ENCODE measurements around the gene FNIP2.

The FNIP2 gene

DNA sequence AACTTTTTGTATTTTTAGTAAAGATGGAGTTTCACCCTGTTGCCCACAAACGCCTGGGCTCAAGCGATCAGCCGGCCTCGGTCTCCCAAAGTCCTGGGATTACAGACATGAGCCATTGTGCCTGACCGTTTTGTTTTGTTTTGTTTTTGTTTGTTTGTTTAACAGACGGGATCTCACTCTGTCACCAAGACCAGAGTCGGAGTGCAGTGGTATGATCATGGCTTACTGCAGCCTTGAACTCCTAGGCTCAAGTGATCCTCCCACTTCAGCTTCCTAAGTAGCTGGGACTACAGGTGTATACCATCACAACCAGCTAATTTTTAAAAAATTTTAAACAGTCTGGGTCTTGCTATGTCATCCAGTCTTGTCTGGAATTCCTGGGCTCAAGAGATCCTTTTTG, 53.5 kb downstream of the FNIP2 start:
- H3K27ac ChIP-seq, result no peak overlapping the region
- TF ChIP-seq, protein P1, sequence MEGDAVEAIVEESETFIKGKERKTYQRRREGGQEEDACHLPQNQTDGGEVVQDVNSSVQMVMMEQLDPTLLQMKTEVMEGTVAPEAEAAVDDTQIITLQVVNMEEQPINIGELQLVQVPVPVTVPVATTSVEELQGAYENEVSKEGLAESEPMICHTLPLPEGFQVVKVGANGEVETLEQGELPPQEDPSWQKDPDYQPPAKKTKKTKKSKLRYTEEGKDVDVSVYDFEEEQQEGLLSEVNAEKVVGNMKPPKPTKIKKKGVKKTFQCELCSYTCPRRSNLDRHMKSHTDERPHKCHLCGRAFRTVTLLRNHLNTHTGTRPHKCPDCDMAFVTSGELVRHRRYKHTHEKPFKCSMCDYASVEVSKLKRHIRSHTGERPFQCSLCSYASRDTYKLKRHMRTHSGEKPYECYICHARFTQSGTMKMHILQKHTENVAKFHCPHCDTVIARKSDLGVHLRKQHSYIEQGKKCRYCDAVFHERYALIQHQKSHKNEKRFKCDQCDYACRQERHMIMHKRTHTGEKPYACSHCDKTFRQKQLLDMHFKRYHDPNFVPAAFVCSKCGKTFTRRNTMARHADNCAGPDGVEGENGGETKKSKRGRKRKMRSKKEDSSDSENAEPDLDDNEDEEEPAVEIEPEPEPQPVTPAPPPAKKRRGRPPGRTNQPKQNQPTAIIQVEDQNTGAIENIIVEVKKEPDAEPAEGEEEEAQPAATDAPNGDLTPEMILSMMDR (IDR thresholded peaks at IDR 0.05), result no peak
- TF ChIP-seq ZFX (IDR thresholded peaks at IDR 0.05; ENCODE audit: borderline replicate concordance), result no peak

DNA sequence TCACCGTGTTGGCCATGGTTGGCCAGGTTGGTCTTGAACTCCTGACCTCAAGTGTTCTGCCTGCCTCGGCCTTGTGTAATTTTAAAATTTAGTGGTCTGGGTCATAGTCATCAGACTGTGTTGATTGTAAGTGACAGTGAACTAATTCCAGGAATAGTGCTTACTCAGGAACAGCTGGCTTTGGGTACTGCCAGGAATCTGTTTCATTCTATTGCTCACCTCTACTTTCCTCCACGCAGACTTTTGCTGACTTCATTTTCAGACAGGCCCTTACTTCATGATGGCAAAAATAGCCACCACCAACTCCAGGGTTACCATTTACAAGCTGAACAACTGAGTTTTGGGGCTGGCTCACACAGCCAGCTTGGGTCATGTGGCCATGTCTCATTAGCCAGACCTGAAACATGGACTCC, 54.6 kb downstream of the FNIP2 start:
- TF ChIP-seq, protein P1 (IDR thresholded peaks at IDR 0.05), result no peak
- no peak for TF ChIP-seq ZFX (IDR thresholded peaks at IDR 0.05; ENCODE audit: borderline replicate concordance)
- no peak overlapping the region; the same call in 1 of the 2 replicates for H3K27ac ChIP-seq

DNA sequence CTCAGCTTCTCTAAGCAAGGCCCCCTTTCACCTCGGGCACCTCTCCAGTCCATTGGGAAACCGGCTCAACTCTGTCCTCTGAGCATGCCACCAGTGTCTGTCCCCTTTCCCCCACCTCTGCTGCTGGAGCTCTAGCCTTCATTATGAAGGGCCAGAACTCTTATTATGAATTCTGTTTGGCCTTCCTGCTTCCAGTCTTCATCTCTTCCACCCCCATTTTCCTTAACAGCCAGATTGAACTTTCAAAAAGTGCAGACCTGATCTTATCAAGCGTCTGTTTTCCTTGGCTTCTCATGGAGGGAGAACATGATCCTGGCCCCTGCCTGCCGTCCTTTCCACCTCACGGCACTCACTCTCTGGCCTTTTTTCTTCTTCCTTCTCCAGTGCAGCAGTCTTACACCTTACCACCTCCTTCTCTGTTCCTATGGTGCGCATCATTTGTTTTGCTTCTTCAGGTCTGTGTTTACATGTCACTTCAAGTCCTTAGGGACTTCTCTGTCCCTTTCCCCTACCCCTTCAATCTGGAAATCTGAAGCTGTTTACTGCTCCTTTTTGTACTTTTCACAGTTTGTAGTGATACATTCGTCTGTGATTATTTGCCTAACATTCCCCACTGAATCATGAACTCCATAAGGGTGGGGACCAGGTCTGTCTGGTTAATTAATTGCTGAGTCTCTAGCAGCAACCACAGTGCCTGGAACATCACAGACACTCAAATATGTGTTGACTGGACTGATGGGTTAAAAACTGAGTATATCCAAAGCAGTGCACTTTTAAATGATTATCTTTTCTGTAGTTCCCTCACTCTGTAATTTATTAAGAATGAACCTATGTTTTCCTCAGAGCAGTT, 55.8 kb downstream of the FNIP2 start:
- no peak for TF ChIP-seq ZFX (IDR thresholded peaks at IDR 0.05; ENCODE audit: borderline replicate concordance)
- TF ChIP-seq, protein P1 (IDR thresholded peaks at IDR 0.05), result no peak
- peak overlapping the region; percentile 88 for H3K27ac ChIP-seq

DNA sequence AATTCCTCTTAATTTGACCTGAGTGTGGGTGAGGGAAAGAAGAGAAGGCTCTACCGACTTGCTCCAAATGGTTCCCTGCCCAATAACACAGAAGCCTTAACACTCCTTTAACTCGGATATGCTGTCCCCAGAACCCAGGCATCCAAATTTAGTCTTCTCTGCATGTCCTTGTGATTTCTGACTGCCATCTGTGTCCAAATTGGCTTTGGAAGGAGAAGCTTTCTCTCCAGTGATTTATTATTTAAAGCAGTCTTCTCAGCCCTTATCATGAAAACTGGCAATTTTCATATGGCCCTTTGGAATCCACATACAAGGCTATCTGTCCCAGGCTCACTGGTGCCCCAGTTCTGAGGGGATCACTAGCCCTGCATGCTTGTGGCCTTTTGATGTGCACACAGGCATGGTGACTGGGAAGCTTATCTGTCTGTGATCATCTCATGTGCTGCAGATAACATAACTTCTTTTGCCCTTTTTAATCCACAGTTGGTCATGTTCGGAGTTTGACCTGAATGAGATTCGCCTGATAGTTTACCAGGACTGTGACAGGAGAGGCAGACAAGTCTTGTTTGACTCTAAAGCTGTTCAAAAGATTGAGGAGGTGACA, 56.7 kb downstream of the FNIP2 start:
- H3K27ac ChIP-seq, result peak overlapping the region; percentile 88

DNA sequence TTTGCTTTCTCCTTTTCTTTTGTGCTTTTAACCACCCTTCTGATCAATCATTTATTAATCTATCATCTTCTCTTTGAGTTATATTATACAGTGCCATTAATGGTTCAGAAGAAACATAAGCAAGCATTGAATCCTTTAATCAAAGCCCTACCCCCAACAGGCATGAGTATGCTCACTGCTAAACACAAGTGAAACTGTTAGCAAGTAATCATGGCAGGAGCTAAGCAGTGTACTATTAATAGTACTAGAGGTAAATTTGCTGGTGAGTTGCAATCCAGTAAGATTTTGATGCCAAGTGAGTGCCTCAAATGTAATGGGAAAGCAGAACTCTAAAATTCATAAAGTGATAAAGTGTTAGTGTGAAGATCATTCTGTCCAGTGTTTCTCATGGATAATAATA, 57.2 kb downstream of the FNIP2 start:
- no peak for TF ChIP-seq ZFX (IDR thresholded peaks at IDR 0.05; ENCODE audit: borderline replicate concordance)
- H3K27ac ChIP-seq, result peak overlapping the region; percentile 88

More for the DNA sequence above, 56.7 kb downstream of the FNIP2 start:
- TF ChIP-seq, protein P1 (IDR thresholded peaks at IDR 0.05), result no peak
- no peak for TF ChIP-seq ZFX (IDR thresholded peaks at IDR 0.05; ENCODE audit: borderline replicate concordance)

DNA sequence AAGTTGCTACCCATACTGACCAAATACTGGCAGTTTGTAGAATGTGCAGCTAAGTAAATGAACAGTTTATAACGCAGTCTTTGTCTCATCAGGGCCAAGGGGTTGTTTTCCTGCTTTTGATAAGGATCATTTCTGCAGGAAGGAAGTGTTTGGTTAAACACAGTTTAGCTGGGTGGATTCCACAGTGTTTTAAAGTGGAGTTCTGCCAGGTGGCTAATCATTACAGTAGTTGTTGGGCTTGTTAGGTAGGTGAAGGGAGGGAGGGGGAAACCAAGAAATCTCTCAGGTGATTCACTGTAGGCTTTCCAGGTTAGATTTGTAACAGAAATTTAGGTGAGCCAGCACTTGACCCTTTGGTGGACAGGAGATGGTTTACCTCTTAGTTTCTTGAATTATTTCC, 58.1 kb downstream of the FNIP2 start:
- TF ChIP-seq, protein P1 (IDR thresholded peaks at IDR 0.05), result no peak
- no peak for TF ChIP-seq ZFX (IDR thresholded peaks at IDR 0.05; ENCODE audit: borderline replicate concordance)
- peak overlapping the region; percentile 88 for H3K27ac ChIP-seq

DNA sequence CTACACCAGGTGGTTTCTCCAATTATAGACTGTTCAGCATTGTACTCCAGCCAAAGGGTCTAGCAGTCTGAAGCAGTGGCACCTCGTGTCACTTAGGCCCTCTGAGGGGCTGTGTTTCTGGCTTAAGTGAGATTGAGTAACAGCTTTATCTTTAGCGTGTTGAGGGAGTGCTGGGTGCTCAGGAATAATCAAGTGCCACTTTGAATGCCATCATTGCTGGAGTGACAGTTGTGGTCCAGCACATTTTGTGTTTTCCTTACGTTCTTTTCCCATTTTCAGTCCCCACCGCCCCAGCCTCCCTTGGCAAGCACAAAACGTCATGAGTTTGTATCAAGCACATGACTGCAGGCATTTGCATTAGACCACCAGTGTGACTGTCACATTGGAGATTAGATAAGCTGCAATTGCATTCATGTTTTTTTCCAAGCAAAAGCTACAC, 58.7 kb downstream of the FNIP2 start:
- peak overlapping the region; percentile 88 for H3K27ac ChIP-seq
- TF ChIP-seq, protein P1 (IDR thresholded peaks at IDR 0.05), result no peak
- TF ChIP-seq ZFX (IDR thresholded peaks at IDR 0.05; ENCODE audit: borderline replicate concordance), result no peak

DNA sequence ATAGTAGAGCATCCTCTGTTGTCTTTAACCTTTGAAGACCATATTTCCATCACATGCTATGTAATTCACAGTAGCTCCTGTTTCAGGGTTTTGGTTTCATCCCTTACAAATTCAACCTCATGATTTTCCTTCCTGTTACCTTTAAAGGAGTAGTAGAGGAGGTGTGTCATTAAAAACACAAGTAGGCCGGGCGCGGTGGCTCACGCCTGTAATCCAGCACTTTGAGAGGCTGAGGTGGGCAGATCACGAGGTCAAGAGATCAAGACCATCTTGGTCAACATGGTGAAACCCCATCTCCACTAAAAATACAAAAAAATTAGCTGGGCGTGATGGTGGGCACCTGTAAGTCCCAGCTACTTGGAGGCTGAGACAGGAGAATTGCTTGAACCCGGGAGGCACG, 59.3 kb downstream of the FNIP2 start:
- H3K27ac ChIP-seq, result peak overlapping the region; percentile 88
